ENCODE data around the gene IGFBP3. TPM values are rescaled to one million over a fixed set of nuclear protein-coding genes. Genes with fewer than 3 reads are reported as not detected.

Gene IGFBP3
- total and polyA plus RNA-seq, 2 of the 13 experiments (the other 11 are each of a cell fraction or from before 2014, with no cell fraction given) = 57.5 TPM; not detected in 1

DNA sequence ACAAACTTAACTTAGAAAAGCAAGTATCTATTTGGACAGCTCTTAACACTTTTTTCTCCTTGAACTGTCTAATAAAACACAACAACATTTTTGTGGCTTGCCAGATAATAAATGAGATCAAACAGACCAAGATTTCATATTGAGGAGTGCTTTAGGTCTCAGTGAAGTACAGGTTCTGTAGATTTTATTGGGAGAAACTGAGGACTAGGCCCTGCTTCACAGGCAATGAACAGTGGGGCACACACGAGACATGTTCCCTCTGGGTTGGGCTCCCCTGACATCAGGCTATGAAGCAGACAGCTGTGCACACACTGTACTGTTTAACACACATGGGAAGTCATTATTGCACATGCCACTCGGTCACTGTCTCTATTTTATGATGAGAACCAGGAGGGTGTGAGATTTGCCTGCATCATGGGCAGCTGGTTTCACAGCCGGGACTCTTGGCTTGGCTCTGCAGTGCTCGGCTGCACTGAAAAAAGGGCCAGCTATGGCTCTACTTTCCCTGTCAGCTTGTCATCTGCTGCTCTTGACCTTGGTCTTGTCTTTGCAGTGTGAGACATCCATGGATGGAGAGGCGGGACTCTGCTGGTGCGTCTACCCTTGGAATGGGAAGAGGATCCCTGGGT, 28.6 kb downstream of the IGFBP3 start (continued):
- TF ChIP-seq MED8 (CRISPR knock-in tag; IDR thresholded peaks at IDR 0.05; ENCODE audit: insufficient replicate concordance) (no peak), BRD4 (CRISPR knock-in tag; IDR thresholded peaks at IDR 0.05) (no peak), HOXA3 (CRISPR knock-in tag; IDR thresholded peaks at IDR 0.05) (peak; percentile 33; the same call in 1 of the 2 replicates), NRL (CRISPR knock-in tag; IDR thresholded peaks at IDR 0.05; ENCODE audit: borderline replicate concordance) (no peak), PAF1 (CRISPR knock-in tag; IDR thresholded peaks at IDR 0.05) (peak; percentile 100), NFE2 (CRISPR knock-in tag; IDR thresholded peaks at IDR 0.05) (no peak), ZNF552 (CRISPR knock-in tag; IDR thresholded peaks at IDR 0.05; ENCODE audit: borderline replicate concordance) (0 out of 2 replicates have a peak, but pooled peaks have one; percentile 33), NFATC3 (CRISPR knock-in tag; IDR thresholded peaks at IDR 0.05) (no peak), RBAK (CRISPR knock-in tag; IDR thresholded peaks at IDR 0.05) (no peak), GTF3A (CRISPR knock-in tag; conservative IDR thresholded peaks at IDR 0.05) (no peak), ZNF788 (CRISPR knock-in tag; IDR thresholded peaks at IDR 0.05; ENCODE audit: borderline replicate concordance) (0 out of 2 replicates have a peak, but pooled peaks have one; percentile 8), RXRA (CRISPR knock-in tag; IDR thresholded peaks at IDR 0.05) (no peak), SYNCRIP (IDR thresholded peaks at IDR 0.05; ENCODE audit: insufficient read depth, low read depth, low read length) (no peak), ZNF17 (CRISPR knock-in tag; IDR thresholded peaks at IDR 0.05) (no peak), KLF12 (CRISPR knock-in tag; IDR thresholded peaks at IDR 0.05; ENCODE audit: borderline replicate concordance) (peak; percentile 32; the same call in 1 of the 2 replicates), RORA (CRISPR knock-in tag; IDR thresholded peaks at IDR 0.05) (no peak), ZKSCAN5 (CRISPR knock-in tag; IDR thresholded peaks at IDR 0.05) (no peak), RARG (CRISPR knock-in tag; IDR thresholded peaks at IDR 0.05; ENCODE audit: low read depth) (no peak; the same call in 1 of the 2 replicates), NPAS2 (CRISPR knock-in tag; IDR thresholded peaks at IDR 0.05; ENCODE audit: borderline replicate concordance) (peak; percentile 40; the same call in 1 of the 2 replicates)
- TF ChIP-seq, protein P1, sequence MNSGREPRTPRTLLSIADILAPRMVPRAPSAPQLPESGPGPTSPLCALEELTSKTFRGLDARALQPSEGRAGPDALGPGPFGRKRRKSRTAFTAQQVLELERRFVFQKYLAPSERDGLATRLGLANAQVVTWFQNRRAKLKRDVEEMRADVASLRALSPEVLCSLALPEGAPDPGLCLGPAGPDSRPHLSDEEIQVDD (CRISPR knock-in tag; IDR thresholded peaks at IDR 0.05; ENCODE audit: borderline replicate concordance) = no peak
- TF ChIP-seq, protein P2, sequence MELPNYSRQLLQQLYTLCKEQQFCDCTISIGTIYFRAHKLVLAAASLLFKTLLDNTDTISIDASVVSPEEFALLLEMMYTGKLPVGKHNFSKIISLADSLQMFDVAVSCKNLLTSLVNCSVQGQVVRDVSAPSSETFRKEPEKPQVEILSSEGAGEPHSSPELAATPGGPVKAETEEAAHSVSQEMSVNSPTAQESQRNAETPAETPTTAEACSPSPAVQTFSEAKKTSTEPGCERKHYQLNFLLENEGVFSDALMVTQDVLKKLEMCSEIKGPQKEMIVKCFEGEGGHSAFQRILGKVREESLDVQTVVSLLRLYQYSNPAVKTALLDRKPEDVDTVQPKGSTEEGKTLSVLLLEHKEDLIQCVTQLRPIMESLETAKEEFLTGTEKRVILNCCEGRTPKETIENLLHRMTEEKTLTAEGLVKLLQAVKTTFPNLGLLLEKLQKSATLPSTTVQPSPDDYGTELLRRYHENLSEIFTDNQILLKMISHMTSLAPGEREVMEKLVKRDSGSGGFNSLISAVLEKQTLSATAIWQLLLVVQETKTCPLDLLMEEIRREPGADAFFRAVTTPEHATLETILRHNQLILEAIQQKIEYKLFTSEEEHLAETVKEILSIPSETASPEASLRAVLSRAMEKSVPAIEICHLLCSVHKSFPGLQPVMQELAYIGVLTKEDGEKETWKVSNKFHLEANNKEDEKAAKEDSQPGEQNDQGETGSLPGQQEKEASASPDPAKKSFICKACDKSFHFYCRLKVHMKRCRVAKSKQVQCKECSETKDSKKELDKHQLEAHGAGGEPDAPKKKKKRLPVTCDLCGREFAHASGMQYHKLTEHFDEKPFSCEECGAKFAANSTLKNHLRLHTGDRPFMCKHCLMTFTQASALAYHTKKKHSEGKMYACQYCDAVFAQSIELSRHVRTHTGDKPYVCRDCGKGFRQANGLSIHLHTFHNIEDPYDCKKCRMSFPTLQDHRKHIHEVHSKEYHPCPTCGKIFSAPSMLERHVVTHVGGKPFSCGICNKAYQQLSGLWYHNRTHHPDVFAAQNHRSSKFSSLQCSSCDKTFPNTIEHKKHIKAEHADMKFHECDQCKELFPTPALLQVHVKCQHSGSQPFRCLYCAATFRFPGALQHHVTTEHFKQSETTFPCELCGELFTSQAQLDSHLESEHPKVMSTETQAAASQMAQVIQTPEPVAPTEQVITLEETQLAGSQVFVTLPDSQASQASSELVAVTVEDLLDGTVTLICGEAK (IDR thresholded peaks at IDR 0.05) = no peak
- TF ChIP-seq, protein P2 (CRISPR knock-in tag; IDR thresholded peaks at IDR 0.05) = peak; percentile 68; the same call in 1 of the 2 replicates

Data from HepG2 (cell line).